HG02884 (cell line): Measurements from ENCODE around the gene CCDC85C.
"Not testable (repeated sequence)": the region's sequence is repeated elsewhere in the genome, so short reads cannot be mapped to it uniquely, and the experiment has no call there.

Experiments
- ATAC-seq: cut with Tn5 transposase; IDR thresholded peaks from one replicate; pipeline ENCODE4 v1.9.1; 2021; ENCODE audit warnings: mild to moderate bottlenecking, moderate library complexity; ENCODE audit not compliant: unreplicated experiment

The CCDC85C gene

DNA sequence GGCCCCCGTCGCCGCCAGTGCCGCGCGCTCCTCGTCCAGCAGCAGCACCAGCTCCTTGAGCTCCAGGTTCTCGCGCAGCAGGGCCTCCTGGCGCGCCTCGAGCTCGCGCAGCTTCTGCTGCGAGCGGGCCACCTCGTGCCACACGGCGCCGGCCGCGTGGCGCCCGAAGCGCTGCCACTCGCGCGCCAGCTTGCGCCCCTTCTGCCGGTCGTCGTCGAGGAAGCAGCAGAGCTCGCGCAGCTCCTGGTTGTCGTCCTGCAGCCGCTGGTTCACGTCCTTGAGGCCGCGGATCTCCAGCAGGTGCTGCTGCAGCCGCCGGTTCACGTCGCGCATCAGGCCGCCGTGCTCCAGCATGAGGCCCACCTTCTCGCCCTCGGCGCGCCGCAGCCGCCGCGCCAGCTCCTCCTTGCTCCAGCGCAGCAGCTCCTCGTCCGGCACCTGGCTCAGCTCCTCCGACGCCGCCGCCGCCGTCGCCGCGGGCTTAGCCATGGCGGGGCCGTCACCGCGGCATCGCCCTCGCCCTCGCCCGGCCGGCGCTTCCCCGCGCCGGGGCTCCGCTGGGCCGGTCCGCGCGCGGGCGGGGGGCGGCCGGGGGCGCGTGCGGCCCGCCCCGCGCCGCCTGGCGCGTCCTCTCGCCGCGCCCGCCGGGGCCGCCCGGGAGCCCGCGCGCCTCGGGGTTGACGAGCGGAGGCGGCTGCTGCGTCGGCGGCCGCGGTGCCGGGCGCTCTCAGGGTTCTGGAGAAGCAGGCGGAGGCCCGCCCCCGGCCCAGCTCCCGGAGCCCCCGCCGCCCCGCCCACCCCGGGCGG is at the start of gene CCDC85C:
CCDC85C (minus strand) TSS at position 737 of the 807 bp plus-strand sequence; CDS start at position 489, 248 bp downstream.
- no peak for ATAC-seq

DNA sequence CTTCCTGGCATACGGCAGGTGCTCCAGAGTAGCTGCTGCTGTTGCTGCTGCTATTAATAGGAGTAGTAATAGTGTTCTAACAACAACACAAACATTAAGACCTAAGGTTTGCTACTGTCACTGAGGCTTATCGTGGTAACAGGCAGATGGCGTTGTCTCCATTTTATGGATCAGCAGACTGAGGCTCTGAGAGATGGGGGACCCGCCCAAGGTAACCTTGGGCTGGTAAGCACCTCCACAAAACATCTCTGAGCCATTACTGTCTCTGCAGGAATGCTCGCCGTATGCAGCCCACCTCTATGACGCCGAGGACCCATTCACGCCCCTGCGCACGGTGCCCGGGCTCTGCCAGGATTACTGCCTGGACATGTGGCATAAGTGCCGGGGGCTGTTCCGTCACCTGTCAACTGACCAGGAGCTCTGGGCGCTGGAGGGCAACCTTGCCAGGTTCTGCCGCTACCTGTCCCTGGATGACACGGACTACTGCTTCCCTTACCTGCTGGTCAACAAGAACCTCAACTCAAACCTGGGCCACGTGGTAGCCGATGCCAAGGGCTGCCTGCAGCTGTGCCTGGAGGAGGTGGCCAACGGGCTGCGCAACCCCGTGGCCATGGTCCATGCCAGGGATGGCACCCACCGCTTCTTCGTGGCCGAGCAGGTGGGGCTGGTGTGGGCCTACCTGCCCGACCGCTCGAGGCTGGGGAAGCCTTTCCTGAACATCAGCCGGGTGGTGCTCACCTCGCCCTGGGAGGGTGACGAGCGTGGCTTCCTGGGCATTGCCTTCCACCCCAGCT is 48.1 kb upstream of the CCDC85C start:
- no peak for ATAC-seq

DNA sequence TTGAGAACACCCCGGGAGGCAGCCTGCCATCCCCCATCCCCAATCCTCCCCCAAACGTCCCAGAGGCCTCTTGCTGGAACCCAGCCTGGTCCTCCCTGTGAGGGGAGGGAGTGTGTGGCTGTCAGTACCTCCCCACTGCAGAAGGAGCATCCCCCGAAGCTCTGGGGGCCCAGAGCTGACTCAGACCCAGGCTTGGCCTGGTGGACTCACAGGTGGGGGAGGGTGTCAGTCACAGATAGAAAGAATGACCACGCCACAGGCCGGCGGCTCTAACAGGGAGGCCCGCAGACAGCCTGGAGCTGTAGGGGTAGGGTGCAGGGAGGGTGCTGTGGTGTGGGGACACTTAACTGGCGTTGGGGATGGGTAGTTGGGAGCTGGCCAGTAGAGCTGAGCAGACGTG is 46.2 kb upstream of the CCDC85C start:
- ATAC-seq, result no peak

DNA sequence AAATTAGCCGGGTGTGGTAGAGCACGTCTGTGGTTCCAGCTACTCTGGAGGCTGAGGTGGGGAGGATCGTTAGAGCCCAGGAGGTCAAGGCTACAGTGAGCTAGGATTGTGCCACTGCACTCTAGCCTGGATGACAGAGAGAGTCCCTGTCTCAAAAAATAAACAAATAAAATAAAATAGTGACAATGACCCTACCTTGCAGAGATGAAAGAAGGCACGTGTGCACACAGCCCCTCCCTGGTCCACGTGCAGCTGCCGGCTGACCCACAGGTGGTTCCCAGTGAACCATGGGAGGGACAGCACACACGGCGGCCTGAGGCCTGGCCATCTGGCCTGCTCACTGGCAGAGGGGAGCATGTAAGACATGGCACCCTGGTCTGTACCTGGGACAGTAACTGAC is 45.6 kb upstream of the CCDC85C start:
- no peak for ATAC-seq

DNA sequence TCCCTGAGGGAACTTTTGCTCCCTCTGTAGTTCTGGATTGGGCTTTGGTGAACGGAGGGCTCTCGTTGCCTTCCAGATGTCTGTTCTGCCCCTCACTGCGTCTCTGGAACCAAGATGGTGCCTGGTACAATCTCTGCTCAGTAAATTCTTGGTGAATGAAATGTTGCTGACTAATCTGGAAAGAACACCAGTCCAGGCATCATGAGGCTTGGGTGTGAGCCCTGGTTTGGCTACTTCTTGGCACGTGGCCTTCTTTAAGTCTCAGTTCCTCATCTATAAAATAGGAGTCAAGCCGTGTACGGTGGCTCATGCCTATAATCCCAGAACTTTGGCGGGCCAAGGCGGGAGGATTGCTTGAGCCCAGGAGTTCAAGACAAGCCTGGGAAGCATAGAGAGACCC is 45.2 kb upstream of the CCDC85C start:
- ATAC-seq, result no peak

DNA sequence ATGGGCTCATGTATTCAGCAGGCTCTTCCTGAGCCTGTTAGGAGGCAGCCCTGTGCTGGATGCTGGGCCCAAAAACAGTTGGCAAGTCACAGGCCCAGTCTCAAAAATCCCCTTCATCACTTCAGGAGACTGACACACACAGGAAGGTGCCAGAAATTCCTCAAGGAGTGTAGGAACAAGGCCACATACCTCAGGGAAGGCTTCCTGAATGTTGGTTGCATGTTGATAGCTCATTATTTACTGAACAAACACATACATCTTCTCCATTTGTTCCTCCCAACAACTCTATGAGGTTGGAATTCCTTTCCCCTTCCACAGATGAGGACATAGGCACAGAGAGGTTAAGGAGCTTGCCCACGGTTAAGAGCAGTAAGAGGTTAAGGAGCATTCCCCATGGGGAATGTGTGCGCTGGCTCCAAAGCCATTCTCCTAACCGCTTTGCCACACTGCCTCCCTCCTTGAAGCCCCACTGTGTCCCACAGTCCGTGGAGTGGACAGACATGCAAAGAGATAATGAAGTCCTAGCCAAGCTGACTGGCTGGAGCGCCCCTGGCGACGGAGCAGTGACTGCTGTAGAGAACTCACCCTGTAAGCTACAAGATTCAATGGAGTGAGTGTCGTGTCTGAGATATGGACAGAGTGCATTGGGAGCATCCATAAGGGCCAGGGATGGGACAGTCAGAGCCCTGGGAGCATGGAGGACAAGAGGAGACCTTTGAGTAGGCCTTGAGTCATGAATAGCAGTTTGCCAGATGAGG is 44.2 kb upstream of the CCDC85C start:
- ATAC-seq, result no peak

DNA sequence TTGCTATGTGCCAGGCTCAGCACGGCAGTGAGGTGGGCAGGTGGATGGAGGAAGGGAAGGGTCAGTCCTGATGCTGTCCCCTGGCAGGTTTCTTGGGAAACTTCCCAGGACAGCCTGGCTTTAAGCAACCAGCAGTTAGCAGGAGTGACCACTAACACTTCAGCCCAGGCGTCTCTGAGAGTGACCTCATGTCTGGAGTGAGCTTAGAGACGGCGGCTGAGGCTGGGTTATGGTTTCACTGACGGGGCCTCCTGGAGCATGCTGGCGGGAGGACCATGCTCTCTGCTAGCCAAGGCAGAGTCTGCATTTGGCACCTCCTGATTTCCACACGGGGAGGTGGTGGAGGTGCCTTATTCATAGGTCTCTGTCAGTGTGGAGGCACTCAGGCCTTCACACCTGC is 43.4 kb upstream of the CCDC85C start:
- no peak for ATAC-seq

DNA sequence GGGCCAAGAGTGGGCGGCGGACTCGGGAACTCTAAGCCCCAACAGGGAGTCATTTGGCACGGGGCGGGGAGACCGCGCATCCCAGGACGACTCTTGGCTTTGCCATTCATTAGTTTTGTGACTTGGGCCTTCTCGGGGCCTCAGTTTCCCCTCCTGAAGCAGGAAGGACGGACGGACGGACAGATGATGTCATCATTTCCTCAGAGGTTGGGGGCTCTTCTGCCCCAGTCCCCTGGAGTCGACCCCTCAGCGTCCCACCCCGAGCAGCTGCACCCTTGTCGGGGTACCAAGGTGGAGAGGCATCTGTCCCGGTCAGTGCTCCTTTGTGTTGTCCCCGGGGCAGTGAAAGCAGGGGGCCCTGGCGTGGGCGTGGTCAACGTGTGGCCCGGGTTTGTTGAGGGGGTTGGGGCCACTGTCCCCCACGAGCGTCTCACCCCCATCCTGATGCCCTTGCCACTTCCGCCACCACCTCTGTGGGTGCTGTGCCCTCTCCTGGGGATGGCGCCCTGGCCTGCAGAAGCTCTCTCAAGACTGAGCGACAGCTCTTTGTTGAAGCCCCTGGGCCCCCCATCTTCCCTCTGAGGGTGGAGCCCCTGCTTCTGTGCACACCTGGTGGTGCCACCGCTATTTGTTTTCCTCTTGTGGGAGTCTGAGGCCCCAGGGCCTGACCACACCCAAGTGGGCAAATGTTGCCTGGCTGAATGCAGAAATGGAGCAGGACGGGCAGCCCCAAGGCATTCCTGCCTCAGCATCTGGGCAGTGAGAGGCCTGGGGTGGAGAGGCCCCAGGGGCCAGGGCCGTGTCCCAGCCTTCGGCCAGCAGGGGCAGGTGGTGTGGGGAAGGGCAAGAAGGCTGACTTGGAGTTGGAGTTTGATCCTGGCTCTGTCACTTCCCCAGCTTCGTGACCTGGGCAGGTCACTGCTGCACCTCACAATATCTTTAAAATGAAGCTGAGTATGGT is 41.8 kb upstream of the CCDC85C start:
- ATAC-seq, result no peak

DNA sequence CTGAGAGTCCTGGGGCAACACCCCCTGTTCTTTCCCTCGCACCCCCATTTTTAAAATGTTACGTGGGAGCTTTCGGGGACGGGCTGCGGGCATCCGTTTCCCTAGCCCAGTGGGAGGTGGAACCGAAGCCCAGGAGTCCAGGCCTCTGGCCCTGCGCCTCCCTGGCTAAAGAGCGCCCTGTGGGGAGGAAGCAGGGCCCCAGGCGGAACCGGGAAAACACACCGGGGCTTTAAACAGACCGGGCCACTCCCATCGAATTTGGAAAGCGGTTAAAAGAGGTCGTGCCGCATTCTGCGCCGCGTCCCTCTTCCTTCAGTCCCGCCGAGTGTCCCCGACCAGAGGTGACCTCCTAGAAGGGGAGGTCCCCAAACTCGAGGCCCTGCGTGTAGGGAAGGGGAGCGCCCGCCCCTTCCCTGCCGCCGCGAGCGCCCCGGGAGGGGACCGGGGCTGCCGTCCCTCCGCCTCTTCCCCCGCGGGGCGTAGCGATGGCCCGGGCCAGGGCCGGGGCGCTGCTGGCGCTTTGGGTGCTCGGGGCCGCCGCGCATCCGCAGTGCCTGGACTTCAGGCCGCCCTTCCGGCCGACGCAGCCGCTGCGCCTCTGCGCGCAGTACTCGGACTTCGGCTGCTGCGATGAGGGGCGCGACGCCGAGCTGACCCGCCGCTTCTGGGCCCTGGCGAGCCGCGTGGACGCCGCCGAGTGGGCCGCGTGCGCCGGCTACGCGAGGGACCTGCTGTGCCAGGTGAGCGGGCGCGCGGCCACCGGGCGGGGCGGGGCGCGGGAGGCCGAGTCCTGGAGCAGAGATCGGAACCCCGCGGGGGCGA is 40.9 kb upstream of the CCDC85C start, which contains the start of gene HHIPL1:
HHIPL1 (plus strand) TSS at position 407 of the 822 bp plus-strand sequence; CDS start at position 486, 79 bp downstream.
- no peak for ATAC-seq

DNA sequence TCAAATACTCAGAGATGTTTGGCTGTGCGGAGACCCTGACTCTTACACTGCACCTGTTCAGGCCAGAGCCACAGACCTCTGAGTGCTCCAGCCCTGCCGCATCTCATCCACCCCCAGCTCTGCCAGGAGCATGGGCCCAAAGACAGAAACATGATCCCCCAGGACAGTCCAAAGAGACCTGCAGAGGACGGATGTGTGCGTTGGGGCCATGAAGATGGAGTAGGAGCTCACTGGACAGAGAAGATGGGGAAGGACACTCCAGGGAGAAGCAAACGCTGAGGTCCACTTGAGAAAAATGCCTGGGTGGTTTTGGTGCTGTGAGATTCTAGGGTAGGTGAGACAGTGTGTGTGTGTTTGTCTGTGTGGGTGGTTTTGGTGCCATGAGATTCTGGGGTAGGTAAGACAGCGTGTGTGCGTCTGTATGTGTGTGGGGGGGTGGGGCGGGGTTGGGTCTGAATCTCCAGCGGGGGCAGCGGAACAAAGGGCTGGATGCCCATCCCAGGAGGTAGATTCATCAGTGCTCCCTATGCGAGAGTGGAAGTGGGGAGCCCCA is 40.1 kb upstream of the CCDC85C start:
- no peak for ATAC-seq

DNA sequence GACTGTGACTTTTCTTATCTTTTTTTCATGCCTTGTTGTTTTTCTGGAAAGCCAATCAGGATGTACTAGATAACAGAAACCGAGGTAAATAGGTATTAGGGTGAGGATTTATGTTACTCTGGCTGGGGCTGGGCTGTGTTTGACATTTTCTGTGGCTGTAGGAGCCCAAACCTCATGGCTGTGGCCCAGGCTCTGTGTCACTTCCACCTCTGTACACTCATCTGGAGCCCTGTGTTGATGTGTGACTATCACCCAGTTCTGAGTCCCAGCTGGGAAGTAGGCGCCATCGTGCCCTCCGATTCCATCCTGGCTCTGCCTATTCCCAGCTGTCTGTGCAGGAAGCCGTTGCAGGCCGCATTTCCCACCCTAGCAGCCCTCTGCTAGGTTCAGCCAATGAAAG is 39.3 kb upstream of the CCDC85C start:
- ATAC-seq, result no peak

DNA sequence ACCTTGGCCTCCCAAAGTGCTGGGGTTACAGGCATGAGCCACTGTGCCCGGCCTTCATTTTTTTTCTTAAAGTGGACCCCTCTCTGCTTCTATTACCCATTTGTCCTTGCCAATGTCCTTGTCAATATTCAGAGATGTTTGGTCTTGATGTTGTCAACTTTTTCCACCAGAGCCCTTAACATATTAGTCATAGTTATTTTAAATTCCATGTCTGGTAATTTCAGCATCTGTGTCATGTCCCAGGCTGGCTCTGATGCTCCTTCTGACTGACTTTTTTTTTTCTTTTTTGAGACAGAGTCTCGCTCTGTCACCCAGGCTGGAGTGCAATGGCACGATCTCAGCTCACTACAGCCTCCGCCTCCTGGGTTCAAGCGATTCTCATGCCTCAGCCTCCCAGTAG is 38.8 kb upstream of the CCDC85C start:
- ATAC-seq, result not testable (repeated sequence)

DNA sequence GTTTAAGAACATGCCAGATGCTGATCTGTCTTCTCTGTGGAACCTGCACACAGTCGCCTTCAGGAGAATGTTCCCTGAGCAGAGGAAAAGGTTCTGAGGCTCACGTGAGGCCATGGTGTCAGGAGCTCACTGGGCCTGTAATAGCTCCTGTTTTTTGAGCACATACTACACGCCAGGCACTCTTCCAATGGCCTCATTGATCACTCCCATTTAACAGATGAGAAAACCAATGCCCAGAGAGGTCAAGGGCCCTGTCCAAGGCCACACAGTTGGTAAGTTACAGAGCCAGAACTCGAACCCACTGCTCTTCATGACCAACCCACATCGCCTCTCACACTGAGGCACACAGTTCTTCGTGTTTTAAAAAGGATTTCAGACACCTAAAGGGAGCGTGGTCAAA is 33.6 kb upstream of the CCDC85C start:
- ATAC-seq, result no peak

DNA sequence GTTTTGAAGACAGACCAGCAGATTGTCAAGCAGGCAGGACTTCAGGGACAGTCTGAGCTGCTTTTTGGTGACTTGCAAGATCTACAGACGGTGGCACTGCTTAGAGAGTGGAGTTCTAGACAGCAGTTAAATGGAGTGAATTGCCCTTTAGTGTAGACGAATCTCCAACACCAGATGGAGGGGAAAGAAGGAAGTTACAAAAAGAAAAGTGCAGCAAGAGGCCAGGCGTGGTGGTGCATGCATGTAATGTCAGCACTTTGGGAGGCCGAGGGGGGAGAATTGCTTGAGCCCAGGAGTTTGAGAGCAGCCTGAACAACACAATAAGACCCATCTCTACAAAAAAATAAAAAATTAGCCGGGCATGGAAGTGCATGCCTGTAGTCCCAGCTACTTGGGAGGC is 32.5 kb upstream of the CCDC85C start:
- ATAC-seq, result no peak

DNA sequence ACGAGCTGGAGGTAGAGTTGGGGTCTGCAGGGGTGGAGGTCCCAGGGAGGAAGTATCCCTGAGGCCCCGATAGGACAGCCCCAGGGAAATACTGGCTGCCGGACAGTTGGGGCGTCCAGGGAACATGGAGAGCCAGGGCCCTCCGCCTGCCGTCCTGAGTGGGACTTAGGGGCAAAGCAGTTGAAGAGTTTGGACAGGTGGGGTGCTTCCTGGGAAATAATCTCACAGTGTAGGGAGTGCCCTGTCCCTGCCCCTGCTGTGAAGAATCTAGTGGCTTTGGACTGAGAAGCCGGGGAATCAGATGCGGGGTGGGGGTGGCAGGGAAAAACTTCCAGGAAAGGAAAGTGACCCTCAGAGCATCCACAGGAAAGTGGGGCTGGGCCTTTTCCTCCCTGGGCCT is 31.1 kb upstream of the CCDC85C start:
- no peak for ATAC-seq

DNA sequence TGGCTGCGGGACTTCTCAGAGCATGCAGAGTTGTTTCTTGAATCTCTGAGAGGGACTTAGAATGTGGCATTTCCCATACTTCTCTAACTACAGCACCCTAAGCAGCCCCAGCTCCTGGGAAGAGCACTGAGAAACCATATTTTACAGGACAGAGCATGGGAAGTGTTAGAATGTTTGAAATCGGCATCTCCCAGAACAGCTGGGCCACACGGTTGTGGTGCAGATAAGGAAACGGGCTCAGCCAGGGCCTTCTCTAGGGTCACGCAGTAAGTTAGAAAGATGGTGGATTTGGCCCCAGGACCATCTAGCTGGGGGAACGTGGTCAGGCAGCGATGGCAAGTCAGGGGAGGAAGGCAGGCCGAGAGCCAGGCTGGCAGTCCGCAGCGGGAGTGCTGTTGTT is 30.4 kb upstream of the CCDC85C start:
- ATAC-seq, result no peak

DNA sequence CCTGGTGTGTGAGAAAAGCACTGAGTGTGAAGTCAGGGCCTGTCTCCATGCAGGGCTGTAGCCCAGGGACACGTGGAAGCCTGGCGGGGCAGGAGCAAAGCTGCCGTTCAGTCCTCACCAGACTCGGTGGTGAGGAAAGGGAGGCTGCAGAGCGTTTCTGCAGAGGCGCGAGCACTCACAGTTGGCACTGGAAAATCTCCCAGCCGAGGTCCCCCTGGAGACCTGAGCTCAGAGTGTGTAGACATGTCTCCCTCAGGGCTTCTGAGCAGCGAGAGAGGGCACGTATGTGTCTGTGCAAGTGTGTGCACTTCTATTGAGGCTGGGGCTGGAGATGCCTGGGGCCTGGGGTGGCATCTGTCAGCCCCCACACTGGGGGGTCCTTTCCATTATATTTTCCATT is 29.9 kb upstream of the CCDC85C start:
- no peak for ATAC-seq

DNA sequence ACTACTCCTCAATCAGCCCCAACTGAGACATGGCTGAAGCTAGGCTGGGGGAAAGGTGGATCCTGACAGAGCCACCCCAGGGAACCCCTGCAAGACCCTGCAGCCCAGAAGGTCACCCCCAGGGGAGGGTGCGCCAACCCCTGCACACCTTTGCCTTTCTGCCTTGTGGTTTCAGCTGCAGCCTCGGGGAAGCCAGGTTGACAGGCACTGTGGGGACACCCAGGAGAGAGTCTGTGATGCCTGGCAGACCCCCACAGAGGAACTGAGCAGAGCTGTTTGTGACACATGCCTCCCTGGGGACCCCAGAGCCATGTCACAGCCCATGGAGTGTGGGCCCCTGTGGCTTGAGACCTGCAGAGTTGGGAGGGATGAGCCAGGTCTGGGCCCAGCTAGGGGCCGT is 29.1 kb upstream of the CCDC85C start:
- ATAC-seq, result no peak

DNA sequence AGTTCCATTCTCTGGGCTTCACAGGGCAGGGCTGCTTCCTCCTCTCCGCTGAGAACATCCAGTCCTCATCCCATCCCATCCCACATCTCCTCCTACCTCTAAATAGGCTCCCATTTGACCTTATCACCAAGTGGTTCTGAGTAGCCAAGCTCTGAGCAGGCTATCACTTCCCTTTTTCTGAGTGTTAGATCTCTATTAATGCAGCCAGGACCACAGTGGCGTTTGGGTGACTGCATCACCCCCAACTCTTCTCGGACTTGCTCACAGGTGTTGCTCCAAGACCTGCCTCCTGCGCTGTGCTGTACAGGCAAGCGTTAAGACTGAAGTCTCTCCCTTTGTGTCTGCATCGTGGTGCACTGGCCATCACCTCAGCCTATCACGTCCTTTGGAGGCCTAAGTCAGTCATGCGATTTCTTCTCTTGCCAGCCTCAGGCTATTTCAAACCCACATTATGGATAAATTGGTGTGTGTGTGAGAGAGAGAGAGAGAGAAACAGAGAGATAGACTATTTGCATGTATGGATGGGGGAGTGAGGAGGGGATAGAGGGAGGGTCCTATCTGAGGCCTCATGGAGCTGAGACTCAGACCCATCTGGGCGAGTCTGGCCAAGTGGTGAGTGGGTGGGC is 28.5 kb upstream of the CCDC85C start:
- ATAC-seq, result no peak
